Panc1 (cell line): ENCODE measurements around the gene GNMT. TPM values are rescaled to one million over a fixed set of nuclear protein-coding genes. Genes with fewer than 3 reads are reported as not detected.

Source experiments
- ATAC-seq: fragments of 200-7000 bp; cut with Tn5 transposase; 2 replicates; pipeline ENCODE4 v1.9.1; 2020; ENCODE audit warnings: mild to moderate bottlenecking, moderate library complexity
- BruUV-seq: library from RNA; stranded (reverse); fragments of 400-500 nt; replicated peaks from 2 replicates; lab custom pipeline; 2021; lab: Mats Ljungman, UMichigan
- CTCF ChIA-PET: fragments of 300-600 bp; sonication (Branson Sonifier 250); formaldehyde crosslinking; loops from one replicate; lab custom pipeline; 2022; ENCODE audit warnings: antibody characterized with exemption; lab: Charles Lee
- POLR2A ChIA-PET: fragments of 300-600 bp; sonication (Branson Sonifier 250); formaldehyde crosslinking; loops from one replicate; lab custom pipeline; 2022; ENCODE audit warnings: antibody characterized with exemption; lab: Charles Lee
- DNase-seq: peaks from one replicate; pipeline ENCODE4 v3.0.0-alpha.2; 2010; ENCODE audit warnings: low read depth, low spot score
- H3K27ac ChIP-seq: 2 replicates; pipeline ENCODE4 v1.5.1; 2011; ENCODE audit warnings: mild to moderate bottlenecking, low read length, inconsistent platforms
- H3K27me3 ChIP-seq: fragments of 200-500 bp; sonication (Bioruptor generic); 2 replicates; pipeline ENCODE4 v1.6.0; 2014; ENCODE audit warnings: low read length, inconsistent platforms; ENCODE audit not compliant: control insufficient read depth, insufficient read depth
- H3K36me3 ChIP-seq: fragments of 200-500 bp; sonication (Bioruptor generic); 2 replicates; pipeline ENCODE4 v1.5.1; 2014; ENCODE audit warnings: inconsistent platforms, mild to moderate bottlenecking, low read length, moderate library complexity; ENCODE audit not compliant: control insufficient read depth, insufficient read depth
- H3K4me1 ChIP-seq: 2 replicates; pipeline ENCODE4 v1.5.1; 2011; ENCODE audit warnings: inconsistent platforms, mild to moderate bottlenecking, low read length, moderate library complexity; ENCODE audit not compliant: control insufficient read depth, insufficient read depth
- H3K4me3 ChIP-seq, 2 experiments: 2 replicates each; pipeline ENCODE4 v1.5.1; 2011 to 2012; ENCODE audit warnings: low read depth in 2 of 2, low read length in 2 of 2, mild to moderate bottlenecking in 2 of 2, inconsistent platforms in 1 of 2, moderate library complexity in 1 of 2
- H3K9me3 ChIP-seq: fragments of 200-500 bp; sonication (Bioruptor generic); 2 replicates; pipeline ENCODE4 v1.5.1; 2014; ENCODE audit warnings: low read depth, mild to moderate bottlenecking, inconsistent platforms, low read length, moderate library complexity; ENCODE audit not compliant: control insufficient read depth, insufficient read depth
- CTCF ChIP-seq: fragments of 450-650 bp; IDR thresholded peaks from 2 replicates; pipeline ENCODE4 v1.5.1; 2017; ENCODE audit warnings: mild to moderate bottlenecking
- POLR2AphosphoS5 ChIP-seq: IDR thresholded peaks from 2 replicates; pipeline ENCODE4 v1.6.1; 2012; ENCODE audit warnings: mild to moderate bottlenecking, low read depth, low read length, moderate library complexity
- REST ChIP-seq, 2 experiments: IDR thresholded peaks; 2 replicates each; pipeline ENCODE4 v1.6.1; 2011 to 2012; ENCODE audit warnings: low read depth in 2 of 2, control low read depth in 1 of 2, low read length in 1 of 2, mild to moderate bottlenecking in 1 of 2, moderate library complexity in 1 of 2; ENCODE audit not compliant: insufficient read depth in 1 of 2
- SIN3A ChIP-seq: IDR thresholded peaks from 2 replicates; pipeline ENCODE4 v1.6.1; 2012; ENCODE audit warnings: low read depth, mild to moderate bottlenecking, low read length, moderate library complexity, borderline replicate concordance; ENCODE audit not compliant: insufficient read depth
- TCF7L2 ChIP-seq: IDR thresholded peaks from 2 replicates; pipeline ENCODE4 v1.6.1; 2011; ENCODE audit warnings: mild to moderate bottlenecking, low read depth, low read length, inconsistent platforms
- in situ Hi-C: cut with HindIII; loops from 2 replicates; pipeline ENCODE4 v1.10.0; 2016; ENCODE audit warnings: low sequenced_read_pairs, low pct_unique_long_range_greater_than_20kb
- intact Hi-C: fragments of 100-400 bp; cut with micrococcal nuclease; formaldehyde crosslinking; loops from one replicate; pipeline ENCODE4 v1.10.0; 2022; ENCODE audit not compliant: unreplicated experiment
- total RNA-seq: library from RNA; stranded (reverse); gene quantifications from one replicate; pipeline ENCODE4 v1.2.1, GENCODE V29; 2021; ENCODE audit not compliant: unreplicated experiment

Gene GNMT
- total RNA-seq, 1 experiment from 2014 or later, result 0.72 TPM

DNA sequence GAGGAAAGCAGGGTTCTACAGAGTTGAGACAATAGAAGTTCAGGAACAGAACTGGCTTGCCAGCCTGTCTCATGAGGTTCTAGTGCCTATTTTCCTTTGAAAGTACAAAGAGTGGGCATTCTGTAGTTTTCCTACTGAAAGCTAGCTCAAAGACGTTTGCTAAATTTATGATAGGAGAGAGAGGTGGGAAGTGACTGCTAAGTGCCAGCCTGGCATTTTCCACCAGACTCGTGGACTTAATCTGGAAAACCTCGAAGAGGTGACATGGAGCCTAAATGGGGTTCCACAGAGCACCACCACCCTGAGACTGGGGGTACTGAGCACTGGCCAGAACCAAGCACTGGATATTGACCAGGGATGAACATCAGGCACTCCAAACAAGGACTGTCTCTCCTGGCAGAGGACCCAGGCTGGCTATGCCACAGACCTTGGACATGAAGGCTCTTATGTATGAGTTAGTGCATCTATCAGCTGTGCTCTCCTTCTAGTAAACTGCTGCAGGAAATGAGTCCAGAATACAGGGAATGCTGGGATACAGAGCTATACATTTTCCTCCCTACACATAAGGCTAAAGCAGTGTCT lies 11.3 kb downstream of the GNMT start:
- Histone ChIP-seq H3K36me3 (no peaks in the 10 kb centered on the region), H3K9me3 (no peaks in the 10 kb centered on the region)
- CTCF ChIA-PET, result no interaction called here

GRCh38 chr6:42973926-42974325 lies 13.4 kb downstream of the GNMT start:
- Histone ChIP-seq H3K9me3 (no peaks in the 10 kb centered on the region), H3K27me3 (no peaks in the 10 kb centered on the region), H3K4me1 (peaks cover 15% of the 10 kb centered on the region), H3K4me3 (no peak overlapping the region), H3K36me3 (no peaks in the 10 kb centered on the region), H3K27ac (no peak overlapping the region)
- DNase-seq (no peak), ATAC-seq (no peak)
- ChIA-PET POLR2A (no interaction called here), CTCF (no interaction called here)
- in situ Hi-C loops, result no loop called here
- TF ChIP-seq CTCF (no peak), SIN3A (no peak), REST (IDR thresholded peaks at IDR 0.05; ENCODE audit: insufficient read depth in 1 of 2, low read depth in 2 of 2, low read length in 1 of 2) (no peak), TCF7L2 (no peak), POLR2AphosphoS5 (no peak)
- BruUV-seq, result no TSS peak
- intact Hi-C loops, result no loop called here

More for the DNA sequence above, 11.3 kb downstream of the GNMT start:
- Histone ChIP-seq H3K4me3 (no peak overlapping the region), H3K4me1 (peaks cover 7% of the 10 kb centered on the region), H3K27me3 (no peaks in the 10 kb centered on the region), H3K27ac (no peak overlapping the region)
- TF ChIP-seq TCF7L2, result no peak
- no peak for TF ChIP-seq REST (IDR thresholded peaks at IDR 0.05; ENCODE audit: insufficient read depth in 1 of 2, low read depth in 2 of 2, low read length in 1 of 2)
- TF ChIP-seq CTCF, result no peak
- TF ChIP-seq POLR2AphosphoS5, result no peak
- TF ChIP-seq SIN3A, result no peak
- no peak for ATAC-seq
- POLR2A ChIA-PET, result interaction anchor here (0.7 kb wide), 1 partner anchor 481 kb away, joined by 6 read pairs; no protein-coding TSS in a partner anchor
- intact Hi-C loops (no loop called here), in situ Hi-C loops (no loop called here)
- no TSS peak for BruUV-seq
- DNase-seq, result no peak
